ENCODE measurements around the gene PADI1. TPM values are rescaled to one million over a fixed set of nuclear protein-coding genes. Genes with fewer than 3 reads are reported as not detected.

Gene PADI1
- total RNA-seq, 1 experiment from 2014 or later, result not detected

DNA sequence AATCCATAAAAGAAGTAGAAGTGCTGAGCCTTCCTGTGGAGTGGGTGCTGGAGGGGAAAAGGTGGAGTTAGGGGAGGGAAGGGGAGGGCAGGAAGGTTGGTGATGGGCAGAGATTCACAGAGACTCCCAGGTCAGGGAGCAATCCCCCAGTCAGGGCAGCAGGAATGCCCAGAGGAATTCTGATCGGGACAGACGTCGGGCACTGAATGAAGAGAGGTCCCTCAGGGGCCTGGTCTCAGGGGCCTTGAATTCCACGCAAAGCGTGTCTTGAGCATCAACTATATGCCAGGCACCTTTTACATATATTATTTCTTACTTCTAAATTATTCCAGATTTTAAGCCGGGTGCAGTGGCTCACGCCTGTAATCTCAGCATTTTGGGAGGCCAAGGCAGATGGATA is 7.2 kb upstream of the PADI1 start:
- Mint-ChIP-seq H3K27me3 (ENCODE audit: insufficient read depth, unreplicated experiment) (no peaks in the 10 kb centered on the region), H3K36me3 (ENCODE audit: insufficient read depth, unreplicated experiment) (no peaks in the 10 kb centered on the region), H3K27ac (ENCODE audit: unreplicated experiment) (no peak overlapping the region), H3K4me3 (ENCODE audit: unreplicated experiment) (no peak overlapping the region), H3K4me1 (ENCODE audit: low read depth, unreplicated experiment) (no peaks in the 10 kb centered on the region), H3K9me3 (ENCODE audit: unreplicated experiment) (no peaks in the 10 kb centered on the region)
- POLR2A ChIA-PET, result no interaction called here
- intact Hi-C loops (cut with micrococcal nuclease; ENCODE audit: unreplicated experiment), result loop anchor here (10.0 kb wide), 1 partner anchor 53 kb away; no protein-coding TSS in a partner anchor
- no peaks in the 10 kb centered on the region for H3K27me3 ChIP-seq (replicated peaks; ENCODE audit: control insufficient read depth, insufficient read depth, low read length)
- CTCF ChIA-PET, result no interaction called here
- TF ChIP-seq, protein P1, sequence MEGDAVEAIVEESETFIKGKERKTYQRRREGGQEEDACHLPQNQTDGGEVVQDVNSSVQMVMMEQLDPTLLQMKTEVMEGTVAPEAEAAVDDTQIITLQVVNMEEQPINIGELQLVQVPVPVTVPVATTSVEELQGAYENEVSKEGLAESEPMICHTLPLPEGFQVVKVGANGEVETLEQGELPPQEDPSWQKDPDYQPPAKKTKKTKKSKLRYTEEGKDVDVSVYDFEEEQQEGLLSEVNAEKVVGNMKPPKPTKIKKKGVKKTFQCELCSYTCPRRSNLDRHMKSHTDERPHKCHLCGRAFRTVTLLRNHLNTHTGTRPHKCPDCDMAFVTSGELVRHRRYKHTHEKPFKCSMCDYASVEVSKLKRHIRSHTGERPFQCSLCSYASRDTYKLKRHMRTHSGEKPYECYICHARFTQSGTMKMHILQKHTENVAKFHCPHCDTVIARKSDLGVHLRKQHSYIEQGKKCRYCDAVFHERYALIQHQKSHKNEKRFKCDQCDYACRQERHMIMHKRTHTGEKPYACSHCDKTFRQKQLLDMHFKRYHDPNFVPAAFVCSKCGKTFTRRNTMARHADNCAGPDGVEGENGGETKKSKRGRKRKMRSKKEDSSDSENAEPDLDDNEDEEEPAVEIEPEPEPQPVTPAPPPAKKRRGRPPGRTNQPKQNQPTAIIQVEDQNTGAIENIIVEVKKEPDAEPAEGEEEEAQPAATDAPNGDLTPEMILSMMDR (IDR thresholded peaks at IDR 0.05; ENCODE audit: insufficient read depth in 1 of 2, low read depth in 1 of 2, low read length in 1 of 2, severe bottlenecking in 1 of 2, unreplicated experiment in 1 of 2), result no peak
- no peaks in the 10 kb centered on the region for H3K9me3 ChIP-seq
- no peak overlapping the region for H3K4me3 ChIP-seq (ENCODE audit: low read depth, low read length)
- H3K4me1 ChIP-seq, result peaks cover 15% of the 10 kb centered on the region; the same call in 1 of the 2 replicates
- DNase-seq, result no peak
- no peaks in the 10 kb centered on the region for H3K36me3 ChIP-seq (ENCODE audit: control insufficient read depth, insufficient read depth, low read length)
- no TSS peak for BruUV-seq (replicated peaks)

DNA sequence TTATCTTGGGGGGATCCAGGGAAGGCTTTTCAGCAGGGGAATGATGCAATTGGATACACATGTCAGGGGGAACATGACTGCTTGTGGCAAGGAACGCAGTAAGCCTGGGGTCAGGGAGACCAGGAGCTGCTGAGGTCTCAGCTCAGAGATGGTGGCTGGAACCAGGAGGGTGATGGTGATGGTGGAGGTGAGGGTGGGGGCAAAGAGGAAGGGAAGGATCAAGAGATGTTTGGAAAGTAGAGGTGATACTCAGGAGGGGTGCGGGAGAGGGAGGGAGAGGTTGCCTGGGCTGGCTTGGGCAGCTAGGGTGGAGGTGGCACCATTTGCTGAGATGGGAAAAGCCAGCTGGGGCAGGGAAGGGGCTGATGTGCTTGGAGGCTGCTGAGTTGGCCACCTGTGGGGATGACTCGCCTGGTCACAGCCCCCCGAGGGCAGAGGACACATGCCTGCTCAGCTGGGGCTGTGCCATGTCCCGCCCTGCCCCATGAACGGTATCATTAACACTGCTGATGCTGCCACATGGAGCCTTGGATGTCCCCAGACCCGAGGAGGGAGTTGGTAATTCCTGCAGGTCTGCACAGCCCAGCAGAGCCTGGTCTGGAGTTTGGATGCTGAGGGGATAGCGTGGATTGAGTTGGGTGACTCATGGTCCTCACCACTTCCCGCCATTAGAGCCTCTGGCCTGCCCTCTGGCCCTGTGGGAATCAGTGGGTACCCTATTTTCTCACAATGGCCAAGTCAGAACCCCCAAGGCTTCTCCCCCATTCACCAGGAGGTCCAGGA is 6.3 kb upstream of the PADI1 start:
- Mint-ChIP-seq H3K4me3 (ENCODE audit: unreplicated experiment) (no peak overlapping the region), H3K4me1 (ENCODE audit: low read depth, unreplicated experiment) (no peaks in the 10 kb centered on the region), H3K9me3 (ENCODE audit: unreplicated experiment) (no peaks in the 10 kb centered on the region), H3K27ac (ENCODE audit: unreplicated experiment) (no peak overlapping the region), H3K27me3 (ENCODE audit: insufficient read depth, unreplicated experiment) (no peaks in the 10 kb centered on the region), H3K36me3 (ENCODE audit: insufficient read depth, unreplicated experiment) (no peaks in the 10 kb centered on the region)
- ChIA-PET CTCF (no interaction called here), POLR2A (no interaction called here)
- Histone ChIP-seq H3K4me3 (ENCODE audit: low read depth, low read length) (no peak overlapping the region), H3K4me1 (peaks cover 15% of the 10 kb centered on the region; the same call in 1 of the 2 replicates), H3K36me3 (ENCODE audit: control insufficient read depth, insufficient read depth, low read length) (no peaks in the 10 kb centered on the region), H3K27me3 (replicated peaks; ENCODE audit: control insufficient read depth, insufficient read depth, low read length) (no peaks in the 10 kb centered on the region), H3K9me3 (no peaks in the 10 kb centered on the region)
- DNase-seq, result no peak
- intact Hi-C loops (cut with micrococcal nuclease; ENCODE audit: unreplicated experiment), result loop anchor here (10.0 kb wide), 1 partner anchor 54 kb away; no protein-coding TSS in a partner anchor
- TF ChIP-seq, protein P1 (IDR thresholded peaks at IDR 0.05; ENCODE audit: insufficient read depth in 1 of 2, low read depth in 1 of 2, low read length in 1 of 2, severe bottlenecking in 1 of 2, unreplicated experiment in 1 of 2), result no peak
- no TSS peak for BruUV-seq (replicated peaks)

DNA sequence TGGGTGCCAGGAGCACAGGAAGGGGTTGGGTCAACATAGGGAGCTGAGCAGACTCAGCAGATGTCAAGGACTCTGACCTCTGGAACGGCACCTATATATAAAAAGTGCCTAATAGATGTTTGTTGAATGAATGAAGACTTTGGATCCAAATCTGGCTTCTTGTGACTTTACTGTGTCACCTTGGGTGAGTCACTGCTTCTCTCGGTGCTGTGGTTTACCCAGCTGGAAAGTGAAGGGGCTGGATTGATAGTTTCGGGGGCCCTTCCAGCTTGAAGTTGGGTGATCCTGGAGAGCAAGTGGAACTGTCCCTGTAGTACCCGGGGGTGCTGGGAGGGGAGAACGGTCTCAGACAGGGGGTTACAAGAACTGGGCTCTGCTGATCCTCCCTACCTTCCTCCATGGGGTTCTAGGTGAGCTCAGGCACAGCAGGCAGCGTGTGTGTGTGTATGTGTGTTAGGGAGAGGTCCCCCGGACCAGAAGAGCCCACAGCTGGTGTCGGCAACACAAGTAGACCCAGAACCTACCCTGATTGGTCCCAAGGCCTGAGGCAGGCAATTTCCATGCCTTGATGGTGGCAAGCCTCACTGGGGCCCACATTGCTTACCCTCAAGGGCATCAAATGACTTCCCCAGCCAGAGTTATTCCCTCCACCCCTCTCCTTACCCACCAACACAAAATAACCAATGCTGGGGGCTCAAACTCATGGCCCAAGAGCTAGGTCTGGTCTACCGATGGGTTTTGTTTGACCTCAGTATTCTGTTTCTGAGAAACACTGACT is 5.5 kb upstream of the PADI1 start:
- no peak overlapping the region for H3K27ac Mint-ChIP-seq (ENCODE audit: unreplicated experiment)
- POLR2A ChIA-PET, result no interaction called here
- DNase-seq, result no peak
- CTCF ChIA-PET, result no interaction called here
- H3K4me3 Mint-ChIP-seq (ENCODE audit: unreplicated experiment), result no peak overlapping the region
- peaks cover 15% of the 10 kb centered on the region; the same call in 1 of the 2 replicates for H3K4me1 ChIP-seq
- H3K9me3 ChIP-seq, result no peaks in the 10 kb centered on the region
- H3K27me3 ChIP-seq (replicated peaks; ENCODE audit: control insufficient read depth, insufficient read depth, low read length), result no peaks in the 10 kb centered on the region
- no peaks in the 10 kb centered on the region for H3K4me1 Mint-ChIP-seq (ENCODE audit: low read depth, unreplicated experiment)
- BruUV-seq (replicated peaks), result no TSS peak
- no peaks in the 10 kb centered on the region for H3K27me3 Mint-ChIP-seq (ENCODE audit: insufficient read depth, unreplicated experiment)
- H3K4me3 ChIP-seq (ENCODE audit: low read depth, low read length), result no peak overlapping the region
- H3K9me3 Mint-ChIP-seq (ENCODE audit: unreplicated experiment), result no peaks in the 10 kb centered on the region
- H3K36me3 Mint-ChIP-seq (ENCODE audit: insufficient read depth, unreplicated experiment), result no peaks in the 10 kb centered on the region
- H3K36me3 ChIP-seq (ENCODE audit: control insufficient read depth, insufficient read depth, low read length), result no peaks in the 10 kb centered on the region
- TF ChIP-seq, protein P1 (IDR thresholded peaks at IDR 0.05; ENCODE audit: insufficient read depth in 1 of 2, low read depth in 1 of 2, low read length in 1 of 2, severe bottlenecking in 1 of 2, unreplicated experiment in 1 of 2), result no peak
- intact Hi-C loops (cut with micrococcal nuclease; ENCODE audit: unreplicated experiment), result loop anchor here (10.0 kb wide), 1 partner anchor 55 kb away; no protein-coding TSS in a partner anchor
